UCSD-AML1 (cell line): ENCODE measurements around the gene SELENOW.

Experiments used
- DNase-seq: peaks from one replicate; lab custom pipeline; 2025; ENCODE audit not compliant: unreplicated experiment; lab: John Stamatoyannopoulos, UW

SELENOW gene

GRCh38 chr19:47819858-47820257 lies 41.4 kb downstream of the SELENOW start:
- DNase-seq = no peak

DNA sequence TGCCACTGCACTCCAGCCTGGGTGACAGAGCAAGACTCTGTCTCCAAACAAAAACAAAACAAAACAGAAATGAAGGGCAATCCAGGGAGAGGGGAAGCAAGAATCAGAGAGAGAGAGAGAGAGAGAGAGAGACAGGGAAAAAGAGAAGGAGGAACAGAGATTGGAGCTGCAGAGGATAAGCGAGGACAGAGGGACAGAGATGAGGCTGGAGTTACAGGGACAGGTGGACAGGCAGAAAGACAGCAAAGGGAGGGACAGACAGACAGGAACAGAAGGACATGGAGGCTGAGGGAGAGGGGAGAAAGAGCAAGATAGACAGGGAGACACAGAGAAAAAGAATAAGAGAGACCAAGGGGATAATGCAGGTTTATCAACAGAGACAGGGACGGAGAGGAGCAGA lies 41.9 kb downstream of the SELENOW start:
- no peak for DNase-seq

- no peak for DNase-seq
Measured at GRCh38 chr19:47821460-47822020, 43.0 kb downstream of the SELENOW start, which contains the start of gene CRX. Gene CRX (plus strand): TSS chr19:47821937. CDS start chr19:47834444, 12,507 bp downstream.

- DNase-seq = no peak
Measured at GRCh38 chr19:47824396-47824795, 45.9 kb downstream of the SELENOW start.

- no peak for DNase-seq
Measured at GRCh38 chr19:47826800-47827199, 48.3 kb downstream of the SELENOW start.

- DNase-seq = no peak
Measured at GRCh38 chr19:47832723-47833122, 54.2 kb downstream of the SELENOW start.
